Upper lobe of right lung (tissue), 1 donor: ENCODE data around the gene ERGIC1. TPM values are rescaled to one million over a fixed set of nuclear protein-coding genes. Genes with fewer than 3 reads are reported as not detected.

Experiments used
- ATAC-seq: fragments of 200-7000 bp; cut with Tn5 transposase; one replicate; pipeline ENCODE4 v1.9.1; 2020; ENCODE audit warnings: mild to moderate bottlenecking, moderate library complexity
- DNase-seq: peaks from one replicate; pipeline ENCODE4 v3.0.0-alpha.2; 2020
- H3K27ac ChIP-seq: fragments of 200-600 bp; one replicate; pipeline ENCODE4 v1.8.0; 2022
- H3K27me3 ChIP-seq: fragments of 200-600 bp; one replicate; pipeline ENCODE4 v1.8.0; 2022; ENCODE audit warnings: mild to moderate bottlenecking
- H3K36me3 ChIP-seq: fragments of 200-600 bp; one replicate; pipeline ENCODE4 v1.8.0; 2022
- H3K4me1 ChIP-seq: fragments of 200-600 bp; one replicate; pipeline ENCODE4 v1.8.0; 2022
- H3K4me3 ChIP-seq: fragments of 200-600 bp; one replicate; pipeline ENCODE4 v1.8.0; 2022; ENCODE audit warnings: mild to moderate bottlenecking
- H3K9me3 ChIP-seq: fragments of 200-600 bp; one replicate; pipeline ENCODE4 v1.8.0; 2022
- intact Hi-C: fragments of 100-400 bp; cut with DNase I; formaldehyde crosslinking; loops from one replicate; pipeline ENCODE4 v1.11.0; 2022
- total RNA-seq: library from RNA; stranded (reverse); fragmentation: NEBNext Ultra II Directional; extraction: Animal tissue kit (Norgen Biotek cat#: 25700); gene quantifications from one replicate; pipeline ENCODE4 v1.2.1, GENCODE V29; 2021
- TF ChIP-seq, protein P1 (sequence below): fragments of 200-600 bp; IDR thresholded peaks from one replicate; pipeline ENCODE4 v1.8.0; 2022; ENCODE audit warnings: antibody characterized with exemption
- donor health status: DM: no; HTN: yes; CAD: no; lungs with severe emphysema.

Gene ERGIC1
- total RNA-seq, 1 donor from 2014 or later = 186 TPM

DNA sequence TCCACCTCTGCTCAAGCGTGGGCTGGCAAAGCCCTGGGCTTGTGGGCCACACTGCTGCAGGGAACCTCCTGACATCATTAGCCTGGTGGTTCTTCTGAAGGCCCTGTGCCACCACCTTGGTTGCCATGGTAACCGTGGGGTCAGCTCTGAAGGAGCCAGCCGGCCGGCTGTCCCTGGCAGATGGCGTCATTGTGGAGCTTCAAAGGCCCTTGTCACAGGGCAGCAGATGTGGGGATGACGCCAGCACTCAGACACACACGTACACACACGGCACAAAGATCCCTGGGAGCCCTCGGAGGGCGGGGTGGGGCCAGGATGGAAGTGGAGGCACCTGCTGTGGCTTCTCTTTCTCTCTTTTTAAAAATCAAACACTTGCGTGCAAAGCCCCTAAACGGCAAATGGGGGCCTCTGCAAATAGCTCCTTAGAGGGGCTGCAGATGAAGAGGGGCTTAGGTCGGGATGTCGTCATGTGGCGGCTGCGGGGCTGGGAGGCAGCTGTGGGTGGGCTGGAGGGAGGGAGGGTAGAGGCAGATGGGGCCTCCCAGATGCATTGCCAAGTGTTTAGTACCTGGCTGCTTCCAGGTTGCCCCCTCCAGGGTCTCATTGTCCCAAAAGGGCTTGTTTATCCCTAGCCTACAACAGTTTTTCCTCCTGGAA, 105.7 kb downstream of the ERGIC1 start:
- Histone ChIP-seq H3K36me3 (peaks cover 65% of the 10 kb centered on the region), H3K27ac (peak overlapping the region; percentile 51), H3K9me3 (no peaks in the 10 kb centered on the region), H3K27me3 (no peaks in the 10 kb centered on the region), H3K4me3 (no peak overlapping the region), H3K4me1 (peaks cover 8% of the 10 kb centered on the region)
- TF ChIP-seq, protein P1, sequence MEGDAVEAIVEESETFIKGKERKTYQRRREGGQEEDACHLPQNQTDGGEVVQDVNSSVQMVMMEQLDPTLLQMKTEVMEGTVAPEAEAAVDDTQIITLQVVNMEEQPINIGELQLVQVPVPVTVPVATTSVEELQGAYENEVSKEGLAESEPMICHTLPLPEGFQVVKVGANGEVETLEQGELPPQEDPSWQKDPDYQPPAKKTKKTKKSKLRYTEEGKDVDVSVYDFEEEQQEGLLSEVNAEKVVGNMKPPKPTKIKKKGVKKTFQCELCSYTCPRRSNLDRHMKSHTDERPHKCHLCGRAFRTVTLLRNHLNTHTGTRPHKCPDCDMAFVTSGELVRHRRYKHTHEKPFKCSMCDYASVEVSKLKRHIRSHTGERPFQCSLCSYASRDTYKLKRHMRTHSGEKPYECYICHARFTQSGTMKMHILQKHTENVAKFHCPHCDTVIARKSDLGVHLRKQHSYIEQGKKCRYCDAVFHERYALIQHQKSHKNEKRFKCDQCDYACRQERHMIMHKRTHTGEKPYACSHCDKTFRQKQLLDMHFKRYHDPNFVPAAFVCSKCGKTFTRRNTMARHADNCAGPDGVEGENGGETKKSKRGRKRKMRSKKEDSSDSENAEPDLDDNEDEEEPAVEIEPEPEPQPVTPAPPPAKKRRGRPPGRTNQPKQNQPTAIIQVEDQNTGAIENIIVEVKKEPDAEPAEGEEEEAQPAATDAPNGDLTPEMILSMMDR = no peak
- no peak for ATAC-seq
- intact Hi-C loops = loop anchor here (10.0 kb wide), 1 partner anchor 465 kb away; no protein-coding TSS in a partner anchor
- no peak for DNase-seq

DNA sequence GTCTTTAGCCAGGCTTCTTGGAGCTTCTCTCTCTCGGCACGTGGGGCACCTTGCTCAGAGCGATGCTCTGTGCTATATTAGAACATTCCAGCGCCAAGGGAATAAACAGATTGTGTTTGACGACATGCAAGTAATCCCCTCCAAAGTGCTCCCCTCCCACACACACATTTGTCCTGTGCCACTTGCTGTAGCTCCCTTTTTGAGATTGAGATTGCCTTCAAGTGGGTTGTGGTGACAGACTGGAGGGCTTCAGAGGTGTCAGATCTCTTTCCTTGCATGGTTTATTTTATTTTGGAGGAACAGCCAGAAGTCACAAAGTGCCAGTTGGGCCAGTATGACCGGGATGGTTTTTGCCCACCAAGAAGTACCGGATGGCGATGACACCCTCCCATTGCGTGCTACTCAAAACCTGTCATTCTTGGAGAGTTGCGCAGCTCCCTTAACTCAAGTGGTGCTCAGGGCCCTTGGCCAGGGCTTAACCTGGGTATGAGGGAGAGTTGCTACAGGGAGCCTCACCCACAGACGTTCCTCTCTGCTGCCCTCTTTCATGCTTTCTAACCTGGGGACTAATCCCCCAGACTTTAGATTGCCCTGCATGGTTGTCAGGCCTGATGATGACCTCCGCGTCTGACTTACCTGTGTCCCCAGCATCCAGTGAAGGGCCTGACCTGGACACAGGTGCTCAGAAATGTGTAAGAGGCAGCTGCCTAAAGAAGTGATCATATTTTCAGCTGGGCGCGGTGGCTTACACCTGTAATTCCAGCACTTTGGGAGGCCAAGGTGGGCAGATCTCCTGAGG, 106.4 kb downstream of the ERGIC1 start:
- TF ChIP-seq, protein P1 = no peak
- Histone ChIP-seq H3K4me1 (peaks cover 8% of the 10 kb centered on the region), H3K9me3 (no peaks in the 10 kb centered on the region), H3K36me3 (peaks cover 60% of the 10 kb centered on the region), H3K27ac (peak overlapping the region; percentile 51), H3K4me3 (no peak overlapping the region), H3K27me3 (no peaks in the 10 kb centered on the region)
- DNase-seq = peak; percentile 84
- ATAC-seq = peak; percentile 82
- intact Hi-C loops = no loop called here

DNA sequence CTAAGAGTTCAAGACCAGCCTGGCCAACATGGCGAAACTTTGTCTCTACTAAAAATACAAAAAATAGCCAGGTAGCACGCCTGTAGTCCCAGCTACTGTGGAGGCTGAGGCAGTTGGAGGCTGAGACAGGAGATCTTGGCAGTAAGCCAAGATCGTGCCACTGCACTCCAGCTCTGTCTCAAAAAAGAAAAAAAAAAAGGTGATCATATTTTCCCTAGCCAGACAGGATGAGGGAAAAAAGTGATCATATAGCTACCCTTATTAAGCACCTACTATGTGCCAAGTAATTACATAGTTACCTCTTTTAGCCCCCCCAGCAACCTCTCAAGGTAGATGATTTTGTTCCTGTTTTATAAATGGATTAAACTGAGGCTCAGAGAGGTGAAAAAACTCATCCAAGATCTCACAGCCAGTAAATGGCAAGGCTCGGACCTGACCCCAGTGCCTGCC, 107.0 kb downstream of the ERGIC1 start:
- DNase-seq = no peak
- H3K36me3 ChIP-seq = peaks cover 60% of the 10 kb centered on the region

DNA sequence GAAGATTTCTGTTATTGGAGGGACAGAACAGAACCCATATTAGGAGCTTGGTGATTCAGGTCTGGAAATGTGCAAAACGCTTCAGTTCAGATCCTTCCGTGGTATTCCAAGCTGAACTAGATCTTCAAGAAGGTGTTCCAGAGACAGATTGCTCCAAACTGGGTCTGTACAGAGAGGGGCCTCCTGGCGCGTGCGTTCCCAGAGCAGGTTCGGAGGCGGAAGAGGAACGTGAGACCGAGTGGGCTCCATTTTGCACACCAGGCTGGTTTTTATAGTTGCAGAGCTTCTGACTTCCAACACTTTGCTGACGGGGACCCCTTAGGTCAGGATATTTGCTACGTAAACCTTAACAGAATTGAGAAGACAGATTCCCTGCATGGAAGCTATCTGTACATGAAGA, 108.5 kb downstream of the ERGIC1 start:
- Histone ChIP-seq H3K27me3 (no peaks in the 10 kb centered on the region), H3K27ac (no peak overlapping the region), H3K9me3 (no peaks in the 10 kb centered on the region), H3K4me3 (no peak overlapping the region), H3K36me3 (peaks cover 60% of the 10 kb centered on the region), H3K4me1 (peaks cover 8% of the 10 kb centered on the region)
- ATAC-seq (no peak), DNase-seq (peak; percentile 6)
- intact Hi-C loops = no loop called here
- TF ChIP-seq, protein P1 = no peak

More for the DNA sequence above, 107.0 kb downstream of the ERGIC1 start:
- Histone ChIP-seq H3K27ac (peak overlapping the region; percentile 51), H3K9me3 (no peaks in the 10 kb centered on the region), H3K4me1 (peaks cover 8% of the 10 kb centered on the region), H3K27me3 (no peaks in the 10 kb centered on the region), H3K4me3 (no peak overlapping the region)
- intact Hi-C loops = no loop called here
- TF ChIP-seq, protein P1 = no peak
- no peak for ATAC-seq

DNA sequence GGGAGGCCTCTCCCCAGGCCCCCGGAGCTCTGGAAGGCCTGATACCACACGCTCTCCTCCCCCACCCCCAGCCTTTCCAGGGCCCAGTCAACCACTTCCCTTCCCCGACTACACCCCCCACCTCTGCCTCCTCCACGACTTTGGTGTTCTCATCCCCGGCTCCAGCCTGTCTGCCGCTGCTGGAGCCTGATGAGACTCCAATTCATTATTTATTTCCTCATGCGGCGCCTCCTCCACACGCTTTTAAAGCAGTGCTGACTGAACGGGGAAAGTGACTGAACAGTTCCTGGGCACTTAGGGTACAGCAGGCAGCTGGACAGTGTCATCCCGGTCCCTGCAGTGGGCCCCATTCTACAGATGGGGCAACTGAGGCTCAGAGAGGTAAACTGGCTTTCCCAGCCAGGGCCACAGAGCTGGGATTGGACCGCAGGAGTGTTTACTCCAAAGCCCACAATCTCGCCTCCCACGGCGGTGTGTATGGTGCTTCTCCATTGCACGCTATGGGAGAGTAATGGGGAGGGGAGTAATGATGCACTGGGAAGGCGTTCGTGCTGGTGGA, 109.3 kb downstream of the ERGIC1 start:
- Histone ChIP-seq H3K27me3 (no peaks in the 10 kb centered on the region), H3K9me3 (no peaks in the 10 kb centered on the region), H3K4me1 (peaks cover 8% of the 10 kb centered on the region), H3K4me3 (no peak overlapping the region), H3K36me3 (peaks cover 59% of the 10 kb centered on the region), H3K27ac (no peak overlapping the region)
- peak; percentile 33 for ATAC-seq
- intact Hi-C loops = no loop called here
- TF ChIP-seq, protein P1 = no peak
- peak; percentile 51 for DNase-seq
